GM10266 (cell line): ENCODE measurements around the gene SGMS1.

Experiments used
- DNase-seq: peaks from one replicate; pipeline ENCODE4 v3.0.0; 2012; ENCODE audit errors: extremely low spot score
- TF ChIP-seq, protein P1 (sequence below): IDR thresholded peaks from 2 replicates; pipeline ENCODE4 v1.5.1; 2012; ENCODE audit warnings: mild to moderate bottlenecking, low read depth; ENCODE audit not compliant: control insufficient read depth, insufficient read depth; ENCODE audit errors: missing control alignments

Gene SGMS1

DNA sequence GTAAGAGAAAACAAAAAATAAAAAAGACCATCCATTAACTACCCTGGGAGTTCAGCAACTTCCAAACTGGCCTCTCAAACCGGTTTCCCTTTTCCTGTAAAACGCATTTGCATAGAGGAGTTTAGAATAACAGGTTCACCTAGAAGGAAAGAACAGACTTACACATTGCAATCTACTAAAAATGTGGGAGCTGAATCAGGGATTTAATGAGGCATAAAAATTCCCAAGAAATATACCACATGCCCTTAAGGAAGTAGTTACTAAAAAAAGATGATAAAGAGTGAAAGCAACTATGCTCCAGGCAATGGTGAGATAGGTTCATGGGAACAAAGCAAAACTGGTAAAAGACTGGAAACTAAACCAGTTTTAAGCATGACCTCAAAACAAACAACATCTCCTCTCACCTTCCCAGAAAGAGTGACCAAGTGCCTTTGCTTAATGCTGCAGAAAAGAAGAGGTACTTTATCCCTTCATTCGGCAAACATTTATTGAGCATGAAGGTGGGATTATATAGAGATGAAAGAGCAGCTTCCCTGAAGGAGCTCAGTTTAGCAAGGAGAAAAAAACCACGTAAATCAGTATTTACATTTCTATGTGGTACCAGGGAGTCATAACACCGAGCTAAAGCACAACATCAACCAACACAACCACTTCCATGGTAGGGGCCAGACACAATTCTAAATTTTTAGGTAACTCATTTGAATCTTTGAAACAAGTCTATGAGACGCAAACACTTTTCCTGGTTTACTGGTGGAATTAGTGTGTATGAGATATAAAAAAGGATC, 152.8 kb downstream of the SGMS1 start:
- TF ChIP-seq, protein P1, sequence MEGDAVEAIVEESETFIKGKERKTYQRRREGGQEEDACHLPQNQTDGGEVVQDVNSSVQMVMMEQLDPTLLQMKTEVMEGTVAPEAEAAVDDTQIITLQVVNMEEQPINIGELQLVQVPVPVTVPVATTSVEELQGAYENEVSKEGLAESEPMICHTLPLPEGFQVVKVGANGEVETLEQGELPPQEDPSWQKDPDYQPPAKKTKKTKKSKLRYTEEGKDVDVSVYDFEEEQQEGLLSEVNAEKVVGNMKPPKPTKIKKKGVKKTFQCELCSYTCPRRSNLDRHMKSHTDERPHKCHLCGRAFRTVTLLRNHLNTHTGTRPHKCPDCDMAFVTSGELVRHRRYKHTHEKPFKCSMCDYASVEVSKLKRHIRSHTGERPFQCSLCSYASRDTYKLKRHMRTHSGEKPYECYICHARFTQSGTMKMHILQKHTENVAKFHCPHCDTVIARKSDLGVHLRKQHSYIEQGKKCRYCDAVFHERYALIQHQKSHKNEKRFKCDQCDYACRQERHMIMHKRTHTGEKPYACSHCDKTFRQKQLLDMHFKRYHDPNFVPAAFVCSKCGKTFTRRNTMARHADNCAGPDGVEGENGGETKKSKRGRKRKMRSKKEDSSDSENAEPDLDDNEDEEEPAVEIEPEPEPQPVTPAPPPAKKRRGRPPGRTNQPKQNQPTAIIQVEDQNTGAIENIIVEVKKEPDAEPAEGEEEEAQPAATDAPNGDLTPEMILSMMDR = no peak
- DNase-seq = no peak

DNA sequence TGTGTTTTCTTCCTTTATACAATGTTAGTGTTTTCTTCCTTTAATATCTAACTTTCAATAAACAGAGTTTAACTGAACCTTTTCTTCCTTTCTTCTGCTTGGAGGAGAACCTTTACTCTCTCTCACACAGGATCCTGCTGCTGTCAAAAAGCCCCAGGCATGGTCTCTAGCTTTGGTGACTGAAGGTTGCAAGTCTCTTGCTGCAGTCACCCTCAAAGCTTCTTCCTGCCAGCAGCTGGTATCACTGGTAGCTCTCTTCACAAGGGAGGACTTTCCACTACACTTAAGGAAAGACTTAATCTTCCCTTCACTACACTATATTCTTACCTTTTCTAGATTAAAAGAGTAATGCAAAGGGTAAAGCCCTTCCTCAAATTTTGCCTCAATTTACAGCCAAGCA, 153.4 kb downstream of the SGMS1 start:
- TF ChIP-seq, protein P1 = no peak
- no peak for DNase-seq

DNA sequence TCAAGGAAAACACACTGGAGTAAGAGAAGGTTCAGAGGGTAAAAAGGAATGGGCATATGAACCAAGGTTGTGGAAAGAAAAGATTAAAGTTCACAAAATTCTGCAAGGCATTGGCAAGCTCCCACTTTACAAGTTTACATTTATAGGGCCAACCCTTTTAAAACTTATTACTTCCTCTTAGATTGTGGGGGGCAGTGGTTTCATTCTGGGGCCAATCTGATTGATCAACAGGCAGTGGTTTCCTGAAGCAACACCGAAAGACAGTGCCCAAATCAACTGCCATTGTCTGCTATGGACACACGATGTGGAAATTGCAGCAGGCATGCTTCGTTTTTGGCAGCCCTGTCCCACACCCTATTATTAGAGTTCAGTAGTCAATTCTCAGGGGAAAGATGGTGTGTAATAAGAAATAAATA, 154.0 kb downstream of the SGMS1 start:
- TF ChIP-seq, protein P1 = no peak
- DNase-seq = no peak

DNA sequence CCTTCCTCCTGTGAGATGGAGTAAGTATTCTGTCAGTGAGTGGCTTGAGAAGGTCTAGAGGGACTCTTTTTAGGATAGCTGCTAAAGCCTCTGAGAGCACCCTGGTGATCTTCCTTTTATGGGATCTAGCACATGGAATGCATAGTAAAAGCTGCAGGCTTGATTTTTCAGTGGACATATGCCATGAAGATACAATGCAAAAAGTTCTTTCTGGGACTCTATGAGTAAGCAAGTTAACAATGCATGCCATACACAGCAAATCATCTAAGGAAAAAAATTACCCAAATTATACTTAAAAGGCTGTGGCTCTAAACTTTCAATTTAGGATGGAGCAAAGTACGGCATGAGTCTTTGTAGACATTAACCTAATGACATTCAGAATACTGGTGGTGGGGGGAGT, 154.5 kb downstream of the SGMS1 start:
- TF ChIP-seq, protein P1 = no peak
- DNase-seq = no peak

DNA sequence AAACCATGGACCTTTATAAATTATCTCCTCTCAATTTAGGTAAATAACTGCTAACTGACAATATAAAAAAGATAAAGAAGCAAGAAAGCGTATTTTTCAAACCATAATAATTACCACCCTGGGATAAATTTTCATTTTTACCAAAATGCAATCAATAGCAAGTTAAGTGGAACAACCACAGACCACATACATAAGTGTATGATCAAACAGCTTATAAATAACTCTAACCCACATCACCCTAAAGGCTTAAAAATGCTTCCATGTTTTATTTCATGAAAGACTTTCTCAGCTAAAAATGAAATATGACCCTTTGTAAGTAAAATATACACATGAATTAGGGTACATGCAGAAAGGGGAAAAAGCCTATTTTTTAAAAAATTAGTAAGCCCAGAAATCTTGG, 156.5 kb downstream of the SGMS1 start:
- no peak for DNase-seq
- TF ChIP-seq, protein P1 = no peak

DNA sequence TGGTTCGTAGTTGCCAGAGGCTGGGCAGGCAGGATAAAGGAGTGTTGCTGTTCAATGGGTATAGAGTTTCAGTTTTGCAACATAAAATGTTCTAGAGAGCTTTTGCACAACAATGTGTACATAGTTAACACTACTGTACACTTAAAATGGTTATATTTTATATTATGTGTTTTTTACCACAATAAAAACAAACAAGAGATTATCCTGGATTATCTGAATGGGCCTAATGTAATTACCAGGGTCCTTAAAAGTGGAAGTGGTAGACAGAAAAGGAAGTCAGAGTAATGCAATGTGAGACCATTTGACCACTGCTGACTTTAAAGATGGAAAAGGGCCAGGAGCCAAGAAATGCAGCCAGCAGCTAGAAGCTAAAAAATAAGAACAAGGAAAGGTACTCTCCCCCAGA, 159.7 kb downstream of the SGMS1 start:
- TF ChIP-seq, protein P1 = no peak
- DNase-seq = no peak

DNA sequence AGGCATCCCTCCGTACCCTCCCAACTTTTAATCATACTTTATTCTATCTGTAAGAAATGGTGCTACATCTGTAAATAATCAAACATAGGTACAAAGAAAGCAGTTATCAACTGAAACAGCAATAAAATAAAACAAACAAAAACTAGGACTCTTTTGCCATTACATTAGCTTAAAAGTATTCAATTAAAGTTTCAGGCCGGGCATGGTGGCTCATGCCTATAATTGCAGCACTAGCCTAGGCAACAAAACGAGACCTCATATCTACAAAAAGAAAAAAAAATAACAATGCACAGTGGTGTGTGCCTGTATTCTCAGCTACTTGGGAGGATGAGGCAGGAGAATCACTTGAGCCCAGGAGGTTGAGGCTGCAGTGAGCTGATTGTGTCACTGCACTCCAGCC, 161.9 kb downstream of the SGMS1 start:
- TF ChIP-seq, protein P1 = no peak
- DNase-seq = no peak
